GM18511 (cell line): Measurements from ENCODE around the gene SLC44A4.
"Not testable (repeated sequence)": the region's sequence is repeated elsewhere in the genome, so short reads cannot be mapped to it uniquely, and the experiment has no call there.

Source experiments
- ATAC-seq: cut with Tn5 transposase; IDR thresholded peaks from one replicate; pipeline ENCODE4 v1.9.1; 2021; ENCODE audit warnings: mild to moderate bottlenecking, moderate library complexity; ENCODE audit not compliant: unreplicated experiment

The SLC44A4 gene

GRCh38 chr6:31861150-31861549 lies 17.6 kb downstream of the SLC44A4 start:
- ATAC-seq, result no peak

DNA sequence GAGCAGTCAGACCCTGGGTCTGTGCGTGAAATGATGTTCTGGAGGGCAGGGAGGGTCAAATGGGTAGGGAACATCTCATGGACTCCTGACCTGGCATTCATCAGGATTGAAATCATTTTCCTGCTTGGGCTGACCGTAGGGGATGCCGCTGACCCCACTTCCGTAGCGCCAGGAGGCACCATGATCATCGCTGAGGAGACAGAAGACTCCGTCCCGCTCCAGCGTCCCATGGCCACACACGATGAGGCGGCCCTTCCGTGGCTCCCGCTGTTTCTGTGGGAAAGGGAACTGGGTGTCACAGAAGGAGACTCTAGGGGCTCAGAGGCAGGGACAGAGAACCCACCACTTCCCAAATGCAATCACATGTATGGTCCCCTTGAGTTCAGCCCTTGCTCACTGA lies 18.4 kb downstream of the SLC44A4 start:
- no peak for ATAC-seq

- no peak for ATAC-seq
These were observed 18.9 kb downstream of the SLC44A4 start for GRCh38 chr6:31859923-31860322.

DNA sequence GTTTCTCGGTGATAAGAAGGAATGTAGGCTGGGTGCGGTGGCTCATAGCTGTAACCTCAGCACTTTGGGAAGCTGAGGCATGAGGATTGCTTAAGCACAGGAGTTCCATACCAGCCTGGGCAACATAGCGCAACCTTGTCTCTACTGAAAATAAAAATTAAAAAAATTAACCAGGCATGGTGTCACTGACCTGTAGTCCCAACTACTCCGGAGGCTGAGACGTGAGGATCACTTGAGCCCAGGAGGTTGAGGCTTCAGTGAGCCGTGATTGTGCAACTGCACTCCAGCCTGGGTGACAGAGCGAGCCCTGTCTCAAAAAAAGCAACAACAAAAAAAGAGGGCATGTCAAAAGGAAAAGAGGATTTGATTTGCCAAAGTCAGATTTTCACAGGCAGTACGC lies 20.1 kb downstream of the SLC44A4 start:
- no peak for ATAC-seq

DNA sequence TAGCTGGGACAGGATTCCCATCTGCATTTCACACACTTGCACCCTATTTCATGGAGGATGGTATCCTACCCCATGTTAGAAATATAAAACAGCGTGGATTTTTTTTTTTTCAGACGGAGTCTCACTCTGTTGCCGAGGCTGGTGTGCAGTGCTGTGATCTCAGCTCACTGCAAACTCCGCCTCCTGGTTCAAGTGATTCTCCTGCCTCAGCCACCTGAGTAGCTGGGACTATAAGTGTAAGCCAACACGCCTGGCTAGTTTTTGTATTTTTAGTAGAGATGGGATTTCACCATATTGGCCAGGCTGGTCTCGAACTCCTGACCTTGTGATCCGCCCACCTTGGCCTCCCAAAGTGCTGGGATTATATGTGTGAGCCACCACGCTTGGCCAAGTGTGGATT lies 21.0 kb downstream of the SLC44A4 start:
- not testable (repeated sequence) for ATAC-seq

GRCh38 chr6:31851980-31852718 lies 26.6 kb downstream of the SLC44A4 start:
- ATAC-seq, result not testable (repeated sequence)

- no peak for ATAC-seq
These were observed 27.3 kb downstream of the SLC44A4 start for GRCh38 chr6:31851485-31851832.

GRCh38 chr6:31850765-31851484 lies 27.9 kb downstream of the SLC44A4 start:
- ATAC-seq, result no peak

- no peak for ATAC-seq
These were observed 31.4 kb downstream of the SLC44A4 start for GRCh38 chr6:31847276-31847978.

DNA sequence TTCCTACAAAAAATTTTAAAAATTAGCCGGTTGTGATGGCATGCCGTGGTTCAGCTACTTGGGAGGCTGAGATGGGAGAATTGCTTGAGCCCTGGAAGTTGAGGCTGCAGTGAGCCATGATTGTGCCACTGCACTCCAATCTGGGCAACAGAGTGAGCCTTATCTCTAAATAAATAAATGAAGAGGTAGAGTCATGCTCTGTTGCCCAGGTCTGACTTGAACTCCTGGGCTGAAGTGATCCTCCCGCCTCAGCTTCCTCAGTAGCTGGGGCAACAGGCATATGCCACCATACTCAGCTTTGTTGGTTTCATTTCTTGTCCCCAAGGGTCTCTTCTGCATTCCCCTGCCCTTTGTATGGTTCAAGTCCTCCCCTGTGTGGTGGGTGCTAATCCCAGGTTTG lies 34.3 kb downstream of the SLC44A4 start:
- ATAC-seq, result no peak

GRCh38 chr6:31842053-31842452 lies 36.7 kb downstream of the SLC44A4 start:
- no peak for ATAC-seq

- ATAC-seq, result not testable (repeated sequence)
These were observed 39.0 kb downstream of the SLC44A4 start for GRCh38 chr6:31839779-31840126.

- ATAC-seq, result no peak
These were observed 39.8 kb downstream of the SLC44A4 start for GRCh38 chr6:31838968-31839367.

GRCh38 chr6:31838114-31838553 lies 40.7 kb downstream of the SLC44A4 start:
- not testable (repeated sequence) for ATAC-seq

DNA sequence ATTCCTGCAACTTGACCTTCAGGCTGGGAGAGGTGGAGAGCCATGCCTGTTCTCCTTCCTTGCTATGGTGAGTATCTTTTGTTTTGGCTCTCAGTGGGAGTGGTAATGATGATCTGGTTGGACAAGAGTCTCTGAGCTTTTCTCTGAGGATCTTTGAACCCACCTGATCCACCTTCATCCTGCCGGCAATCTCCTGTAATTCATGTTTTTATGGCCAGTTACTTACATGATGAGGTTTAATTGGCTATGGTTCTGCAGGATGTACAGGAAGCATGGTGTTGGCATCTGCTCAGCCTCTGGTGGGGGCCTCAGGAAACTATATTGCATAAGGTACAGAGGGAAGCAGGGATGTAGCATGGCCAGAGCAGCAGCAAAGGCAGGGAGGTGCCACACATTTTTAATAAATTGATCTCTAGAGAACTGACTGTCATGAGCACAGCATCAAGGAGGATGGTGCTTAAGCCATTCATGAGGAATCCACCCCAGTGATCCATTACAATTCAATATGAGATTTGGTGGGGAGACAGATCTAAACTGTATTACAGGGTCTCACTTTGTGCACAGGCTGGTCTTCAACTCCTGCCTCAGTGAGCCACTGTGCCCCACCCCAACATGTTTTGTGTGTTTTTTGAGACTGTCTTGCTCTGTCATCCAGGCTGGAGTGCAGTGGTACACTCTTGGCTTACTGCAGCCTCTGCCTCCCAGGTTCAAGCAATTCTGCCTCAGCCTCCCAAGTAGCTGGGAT lies 41.3 kb downstream of the SLC44A4 start:
- no peak for ATAC-seq

- no peak for ATAC-seq
These were observed 42.1 kb downstream of the SLC44A4 start for GRCh38 chr6:31836474-31837368.

- no peak for ATAC-seq
These were observed 42.7 kb downstream of the SLC44A4 start for GRCh38 chr6:31836047-31836473.

- no peak for ATAC-seq
These were observed 44.2 kb downstream of the SLC44A4 start for GRCh38 chr6:31834367-31835250.
